ENCODE data around the gene RAC3. TPM values are rescaled to one million over a fixed set of nuclear protein-coding genes. Genes with fewer than 3 reads are reported as not detected.

Gene RAC3
- total RNA-seq, 4 donors from 2014 or later: 0.42 to 2.0 TPM; not detected in 2

DNA sequence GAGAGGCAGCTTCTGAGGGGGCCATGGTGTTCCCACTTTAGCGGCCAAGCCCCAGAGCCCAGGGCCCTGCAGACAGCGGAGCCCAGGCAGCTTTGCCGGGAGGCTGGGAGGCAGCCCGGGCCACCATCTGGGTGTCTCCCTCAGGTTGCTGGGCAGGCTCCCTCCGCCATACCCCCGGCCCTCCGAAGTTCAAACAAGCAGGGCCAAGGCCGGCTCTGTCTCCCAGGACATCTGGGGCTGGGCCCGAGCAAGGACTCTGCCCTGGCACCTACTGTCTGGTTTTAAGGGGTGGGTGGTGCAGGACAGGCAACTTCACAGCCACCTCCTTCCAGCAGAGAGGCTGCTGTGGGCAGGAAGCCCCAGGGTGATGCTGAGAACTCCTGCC lies 31.5 kb downstream of the RAC3 start:
- peaks cover 13 to 27% of the 10 kb centered on the region in 2 donors for H3K4me1 ChIP-seq
- ATAC-seq: no peak
- H3K36me3 ChIP-seq: peaks cover 0 to 50% of the 10 kb centered on the region in 2 donors
- intact Hi-C loops (cut with DNase I; ENCODE audit: low total_unique reads): no loop called here
- H3K27ac ChIP-seq: no peak overlapping the region
- no peak for DNase-seq
- H3K4me3 ChIP-seq: no peak overlapping the region
- no peak for TF ChIP-seq POLR2A (IDR thresholded peaks at IDR 0.05)
- TF ChIP-seq CTCF (IDR thresholded peaks at IDR 0.05 in 4 of 5, conservative IDR thresholded peaks at IDR 0.05 in 1 of 5): no peak
- in situ Hi-C loops (cut with MboI; ENCODE audit: low sequenced_read_pairs in 4 of 4): no loop called here
- H3K27me3 ChIP-seq: no peaks in the 10 kb centered on the region
- H3K9me3 ChIP-seq: no peaks in the 10 kb centered on the region

- peak overlapping the region in 2 of 4 donors; percentile 90 for H3K4me3 ChIP-seq
- no peaks in the 10 kb centered on the region for H3K27me3 ChIP-seq
- no peak for TF ChIP-seq CTCF (IDR thresholded peaks at IDR 0.05 in 4 of 5, conservative IDR thresholded peaks at IDR 0.05 in 1 of 5)
- no peak for TF ChIP-seq POLR2A (IDR thresholded peaks at IDR 0.05)
- peaks cover 13 to 27% of the 10 kb centered on the region in 2 donors for H3K4me1 ChIP-seq
- peaks cover 0 to 42% of the 10 kb centered on the region in 2 donors for H3K36me3 ChIP-seq
- ATAC-seq (no peak), DNase-seq (no peak)
- intact Hi-C loops (cut with DNase I; ENCODE audit: low total_unique reads): no loop called here
- H3K27ac ChIP-seq: peak overlapping the region in 1 of 4 donors; percentile 93
- no peaks in the 10 kb centered on the region for H3K9me3 ChIP-seq
- in situ Hi-C loops (cut with MboI; ENCODE audit: low sequenced_read_pairs in 4 of 4): no loop called here
Measured at GRCh38 chr17:82063424-82064415, 32.2 kb downstream of the RAC3 start.

DNA sequence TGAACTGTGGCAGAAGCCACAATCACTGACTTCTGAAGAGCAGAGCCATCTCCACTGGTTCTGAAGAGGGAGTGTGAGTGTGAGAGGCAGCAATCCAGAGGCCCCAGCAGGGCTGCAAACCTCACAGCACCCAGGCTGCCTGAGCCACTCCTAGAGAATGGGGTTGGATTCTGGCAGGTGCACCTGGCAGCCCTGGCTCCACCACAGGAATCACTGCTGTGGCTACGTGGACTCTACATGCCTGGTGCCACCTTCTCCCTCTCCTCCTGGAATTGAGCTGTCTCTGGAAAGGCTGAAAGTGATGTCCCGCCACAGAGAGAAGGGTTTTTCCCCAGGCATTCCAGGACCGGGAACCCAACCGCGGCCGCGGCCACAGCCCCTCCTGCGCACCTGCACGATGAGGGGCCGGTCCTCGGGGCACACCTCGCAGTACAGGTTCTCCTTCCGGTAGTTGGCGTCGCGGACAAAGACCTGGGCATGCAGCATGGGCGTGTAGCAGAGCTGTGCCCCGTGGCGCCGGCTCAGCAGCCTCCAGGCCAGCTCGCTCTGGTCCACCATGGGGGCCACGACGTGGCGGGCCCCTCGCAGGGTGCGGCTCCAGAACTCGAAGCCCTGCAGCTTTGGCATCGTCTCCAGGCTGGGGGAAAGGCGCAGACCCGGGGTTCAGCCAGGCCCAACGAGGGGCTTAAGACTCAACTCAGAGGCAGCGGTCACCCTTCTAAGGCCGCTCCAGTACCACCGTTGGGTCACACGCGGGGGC lies 33.1 kb downstream of the RAC3 start:
- H3K36me3 ChIP-seq: peaks cover 0 to 36% of the 10 kb centered on the region in 2 donors
- no peaks in the 10 kb centered on the region for H3K9me3 ChIP-seq
- no peaks in the 10 kb centered on the region for H3K27me3 ChIP-seq
- TF ChIP-seq POLR2A (IDR thresholded peaks at IDR 0.05) (no peak), CTCF (IDR thresholded peaks at IDR 0.05 in 4 of 5, conservative IDR thresholded peaks at IDR 0.05 in 1 of 5) (no peak)
- peak overlapping the region; percentile 80 to 93 (median 84) for H3K27ac ChIP-seq
- peak overlapping the region; percentile 87 to 96 (median 90) for H3K4me3 ChIP-seq
- no peak for DNase-seq
- intact Hi-C loops (cut with DNase I; ENCODE audit: low total_unique reads): no loop called here
- ATAC-seq: no peak
- H3K4me1 ChIP-seq: peaks cover 13 to 27% of the 10 kb centered on the region in 2 donors
- in situ Hi-C loops (cut with MboI; ENCODE audit: low sequenced_read_pairs in 4 of 4): no loop called here

DNA sequence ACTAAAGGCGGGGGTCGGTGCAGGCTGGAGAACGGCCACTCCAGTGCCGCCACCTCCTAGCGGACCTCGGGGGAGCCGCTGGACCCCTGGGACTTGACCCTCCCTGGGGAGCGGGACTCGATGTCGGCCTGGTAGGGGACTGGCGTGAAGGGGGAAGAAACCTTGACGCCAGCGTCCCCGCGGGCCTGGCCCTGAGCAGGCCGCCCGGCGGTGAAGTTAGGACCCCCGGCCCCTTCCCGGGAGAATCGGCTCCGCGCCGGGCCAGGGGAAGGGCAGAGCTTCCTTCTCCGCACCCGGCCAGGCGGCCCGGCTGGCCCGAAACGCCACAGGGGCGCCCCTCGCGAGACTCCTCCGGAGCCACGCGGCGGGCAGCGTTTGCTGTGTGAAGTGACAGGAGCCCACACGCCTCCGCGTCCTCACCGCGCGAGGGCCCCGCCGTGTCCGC lies 33.7 kb downstream of the RAC3 start:
- DNase-seq (no peak), ATAC-seq (peak; percentile 15 to 51)

More for the DNA sequence above, 33.7 kb downstream of the RAC3 start:
- Histone ChIP-seq H3K4me1 (peaks cover 13 to 27% of the 10 kb centered on the region in 2 donors), H3K4me3 (peak overlapping the region; percentile 87 to 96 (median 90)), H3K27ac (peak overlapping the region; percentile 80 to 93 (median 84)), H3K9me3 (no peaks in the 10 kb centered on the region), H3K36me3 (peaks cover 0 to 30% of the 10 kb centered on the region in 2 donors), H3K27me3 (no peaks in the 10 kb centered on the region)
- intact Hi-C loops (cut with DNase I; ENCODE audit: low total_unique reads) (no loop called here), in situ Hi-C loops (cut with MboI; ENCODE audit: low sequenced_read_pairs in 4 of 4) (no loop called here)
- TF ChIP-seq POLR2A (IDR thresholded peaks at IDR 0.05) (no peak), CTCF (IDR thresholded peaks at IDR 0.05 in 4 of 5, conservative IDR thresholded peaks at IDR 0.05 in 1 of 5) (no peak)

Measured in gastrocnemius medialis (tissue), 4 donors.